Astrocyte of the cerebellum (primary cell): Measurements from ENCODE around the gene DOCK3.

Experiments
- DNase-seq: peaks from one replicate; pipeline ENCODE4 v3.0.0-alpha.2; 2011; ENCODE audit warnings: low read depth
- H3K4me3 ChIP-seq: 2 replicates; pipeline ENCODE4 v1.5.1; 2011; ENCODE audit warnings: mild to moderate bottlenecking, low read depth, low read length, moderate library complexity
- in situ Hi-C: cut with HindIII; loops from 2 replicates; pipeline ENCODE4 v1.10.0; 2017; ENCODE audit warnings: low sequenced_read_pairs
- TF ChIP-seq, protein P1 (sequence below): IDR thresholded peaks from 2 replicates; pipeline ENCODE4 v1.5.1; 2012; ENCODE audit warnings: low read length, low read depth, moderate library complexity, mild to moderate bottlenecking; ENCODE audit errors: missing control alignments

Gene DOCK3

DNA sequence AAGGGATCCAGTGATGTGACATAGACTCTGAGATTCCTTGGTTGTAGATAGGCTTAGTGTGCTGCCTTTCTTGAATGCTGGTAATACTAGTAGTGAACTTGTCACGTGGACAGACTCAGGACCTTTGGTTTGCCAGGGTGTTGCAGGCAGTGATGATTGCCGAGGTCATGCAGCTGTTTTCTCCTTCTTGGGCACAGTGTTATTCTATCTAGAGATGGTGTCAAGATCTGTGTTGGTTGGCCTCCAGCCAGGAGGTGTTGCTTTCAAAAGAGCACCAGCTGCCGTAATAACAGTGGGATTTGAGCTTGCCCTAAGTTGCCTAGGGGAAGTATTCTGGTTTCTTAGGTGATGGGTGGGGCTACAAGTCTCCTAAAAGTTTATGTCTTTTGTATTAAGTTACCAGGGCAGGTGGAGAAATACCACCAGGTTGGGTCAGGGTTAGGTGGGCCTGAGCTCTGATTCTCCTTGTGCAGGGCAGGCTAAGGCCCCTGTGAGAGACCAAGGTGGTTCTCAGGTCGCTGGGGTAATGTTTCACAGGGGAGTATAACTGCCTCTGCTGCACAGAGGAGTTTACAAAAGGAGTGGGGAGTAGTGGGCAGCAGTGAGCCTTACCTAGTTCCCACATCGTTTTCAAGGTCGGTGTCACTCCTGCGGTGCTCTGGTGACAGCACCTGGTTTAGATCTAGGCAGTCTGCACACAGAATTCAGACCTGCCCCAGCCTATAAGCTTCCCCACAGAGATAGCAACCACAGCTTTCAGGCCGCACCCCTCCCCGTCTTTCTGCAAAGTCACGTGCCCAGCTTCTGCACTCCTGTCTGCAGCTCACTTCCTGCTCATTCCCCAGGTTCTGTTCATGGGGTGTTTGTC lies 350.3 kb downstream of the DOCK3 start:
- DNase-seq: no peak
- in situ Hi-C loops: no loop called here
- H3K4me3 ChIP-seq: no peak overlapping the region
- TF ChIP-seq, protein P1, sequence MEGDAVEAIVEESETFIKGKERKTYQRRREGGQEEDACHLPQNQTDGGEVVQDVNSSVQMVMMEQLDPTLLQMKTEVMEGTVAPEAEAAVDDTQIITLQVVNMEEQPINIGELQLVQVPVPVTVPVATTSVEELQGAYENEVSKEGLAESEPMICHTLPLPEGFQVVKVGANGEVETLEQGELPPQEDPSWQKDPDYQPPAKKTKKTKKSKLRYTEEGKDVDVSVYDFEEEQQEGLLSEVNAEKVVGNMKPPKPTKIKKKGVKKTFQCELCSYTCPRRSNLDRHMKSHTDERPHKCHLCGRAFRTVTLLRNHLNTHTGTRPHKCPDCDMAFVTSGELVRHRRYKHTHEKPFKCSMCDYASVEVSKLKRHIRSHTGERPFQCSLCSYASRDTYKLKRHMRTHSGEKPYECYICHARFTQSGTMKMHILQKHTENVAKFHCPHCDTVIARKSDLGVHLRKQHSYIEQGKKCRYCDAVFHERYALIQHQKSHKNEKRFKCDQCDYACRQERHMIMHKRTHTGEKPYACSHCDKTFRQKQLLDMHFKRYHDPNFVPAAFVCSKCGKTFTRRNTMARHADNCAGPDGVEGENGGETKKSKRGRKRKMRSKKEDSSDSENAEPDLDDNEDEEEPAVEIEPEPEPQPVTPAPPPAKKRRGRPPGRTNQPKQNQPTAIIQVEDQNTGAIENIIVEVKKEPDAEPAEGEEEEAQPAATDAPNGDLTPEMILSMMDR: no peak

DNA sequence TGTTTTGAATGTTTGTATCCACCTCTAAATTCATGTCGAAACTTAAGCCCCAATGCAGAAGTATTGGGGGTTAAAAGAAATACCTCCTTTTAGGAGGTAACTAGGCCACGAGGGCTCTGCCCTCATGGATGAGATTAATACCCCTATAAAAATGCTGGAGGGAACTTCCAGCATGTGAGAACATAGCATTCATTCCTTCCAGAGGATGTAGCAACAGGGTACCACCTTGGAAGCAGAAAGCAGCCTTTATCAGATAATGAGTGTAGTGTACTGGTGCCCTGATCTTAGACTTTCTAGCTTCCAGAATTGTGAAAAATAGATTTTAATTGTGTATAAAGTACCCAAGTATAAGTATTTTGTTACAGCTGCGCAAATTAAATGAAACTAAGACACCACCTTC lies 356.9 kb downstream of the DOCK3 start:
- DNase-seq: no peak
- in situ Hi-C loops: no loop called here
- TF ChIP-seq, protein P1: no peak

DNA sequence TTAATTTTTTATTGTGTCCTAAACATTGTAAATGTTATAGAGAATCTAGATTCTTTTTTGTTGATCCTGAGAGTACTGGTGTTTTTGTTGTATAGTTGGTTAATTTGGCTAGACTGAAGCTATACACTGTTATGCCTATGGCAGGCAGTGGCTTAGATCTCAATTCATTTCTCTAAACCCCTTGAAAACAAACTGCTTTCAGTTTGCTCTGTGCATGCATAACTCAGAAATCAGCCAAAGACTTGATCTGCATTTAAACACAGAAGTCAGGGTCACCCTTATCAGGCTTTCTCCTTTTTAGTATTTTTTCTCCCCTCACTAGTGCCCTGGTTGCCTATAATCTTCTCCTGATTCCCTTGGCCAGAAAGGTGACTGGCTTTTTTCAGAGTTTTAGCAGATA lies 360.9 kb downstream of the DOCK3 start:
- no peak for DNase-seq
- TF ChIP-seq, protein P1: no peak
- no peak overlapping the region for H3K4me3 ChIP-seq
- in situ Hi-C loops: no loop called here

More for the DNA sequence above, 356.9 kb downstream of the DOCK3 start:
- H3K4me3 ChIP-seq: no peak overlapping the region

GRCh38 chr3:51044982-51045381 lies 370.3 kb downstream of the DOCK3 start:
- H3K4me3 ChIP-seq: no peak overlapping the region
- no peak for DNase-seq
- in situ Hi-C loops: no loop called here
- TF ChIP-seq, protein P1: no peak

GRCh38 chr3:51052562-51052961 lies 377.8 kb downstream of the DOCK3 start:
- TF ChIP-seq, protein P1: no peak
- DNase-seq: no peak
- in situ Hi-C loops: no loop called here
- no peak overlapping the region for H3K4me3 ChIP-seq

DNA sequence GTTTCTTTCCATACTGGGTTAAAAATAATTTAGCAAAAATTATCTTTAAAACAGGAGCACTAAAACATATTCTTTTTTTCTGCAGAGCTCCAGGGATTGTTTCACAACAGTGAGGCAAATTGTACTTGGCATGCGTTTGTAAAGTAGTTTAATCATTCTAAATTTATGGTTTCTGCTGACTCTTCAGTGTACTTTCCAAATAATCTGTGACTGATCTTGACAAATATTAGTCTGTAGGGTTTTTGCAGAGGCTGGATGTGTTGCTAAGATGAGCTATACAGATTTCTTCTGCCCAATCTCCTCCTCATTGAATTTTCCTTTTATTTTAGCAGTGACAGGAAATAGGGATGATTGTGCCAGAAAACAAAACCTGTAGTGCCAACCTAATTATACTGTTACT lies 382.4 kb downstream of the DOCK3 start:
- no peak overlapping the region for H3K4me3 ChIP-seq
- TF ChIP-seq, protein P1: no peak
- in situ Hi-C loops: no loop called here
- no peak for DNase-seq

- no peak overlapping the region for H3K4me3 ChIP-seq
- TF ChIP-seq, protein P1: no peak
- in situ Hi-C loops: no loop called here
- DNase-seq: no peak
Observed at GRCh38 chr3:51063053-51063452, 388.3 kb downstream of the DOCK3 start.
